Fibroblast of the aortic adventitia (primary cell): Measurements from ENCODE around the gene CTCF. TPM values are rescaled to one million over a fixed set of nuclear protein-coding genes. Genes with fewer than 3 reads are reported as not detected.

Experiments
- DNase-seq: peaks from one replicate; pipeline ENCODE4 v3.0.0-alpha.2; 2010; ENCODE audit warnings: low read depth
- H3K4me3 ChIP-seq: 2 replicates; pipeline ENCODE4 v1.5.1; 2011; ENCODE audit warnings: low read depth, mild to moderate bottlenecking, control low read depth, low read length, moderate library complexity
- total RNA-seq: library from RNA; depleted of rRNA; stranded (reverse); fragments of >200 nt; gene quantifications from 2 replicates; pipeline ENCODE4 v1.2.3, GENCODE V29; 2012; ENCODE audit warnings: low replicate concordance
- TF ChIP-seq, protein P1 (sequence below): IDR thresholded peaks from 2 replicates; pipeline ENCODE4 v1.5.1; 2011; ENCODE audit warnings: mild to moderate bottlenecking, low read length, control low read depth, inconsistent platforms; ENCODE audit not compliant: insufficient read depth

The CTCF gene
- total RNA-seq, 1 donor, result 34.3 TPM

DNA sequence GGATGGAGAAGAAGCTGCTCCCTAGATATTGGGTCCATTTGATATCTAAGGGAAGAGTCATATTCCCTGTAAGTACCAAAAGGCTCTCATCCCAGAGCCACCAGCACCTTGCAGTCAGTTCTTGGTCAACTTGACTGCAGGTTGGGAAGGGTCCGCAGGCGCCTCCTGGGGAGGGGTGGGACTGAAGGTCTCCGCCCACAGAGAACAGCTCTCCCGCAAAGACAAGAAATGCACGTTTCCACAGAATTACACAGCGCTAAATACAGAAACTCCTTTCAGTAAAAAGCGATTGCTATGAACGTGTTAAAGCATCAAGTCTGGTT, 864 bp upstream of the CTCF start:
- peak overlapping the region; percentile 73 for H3K4me3 ChIP-seq
- DNase-seq, result no peak
- TF ChIP-seq, protein P1, sequence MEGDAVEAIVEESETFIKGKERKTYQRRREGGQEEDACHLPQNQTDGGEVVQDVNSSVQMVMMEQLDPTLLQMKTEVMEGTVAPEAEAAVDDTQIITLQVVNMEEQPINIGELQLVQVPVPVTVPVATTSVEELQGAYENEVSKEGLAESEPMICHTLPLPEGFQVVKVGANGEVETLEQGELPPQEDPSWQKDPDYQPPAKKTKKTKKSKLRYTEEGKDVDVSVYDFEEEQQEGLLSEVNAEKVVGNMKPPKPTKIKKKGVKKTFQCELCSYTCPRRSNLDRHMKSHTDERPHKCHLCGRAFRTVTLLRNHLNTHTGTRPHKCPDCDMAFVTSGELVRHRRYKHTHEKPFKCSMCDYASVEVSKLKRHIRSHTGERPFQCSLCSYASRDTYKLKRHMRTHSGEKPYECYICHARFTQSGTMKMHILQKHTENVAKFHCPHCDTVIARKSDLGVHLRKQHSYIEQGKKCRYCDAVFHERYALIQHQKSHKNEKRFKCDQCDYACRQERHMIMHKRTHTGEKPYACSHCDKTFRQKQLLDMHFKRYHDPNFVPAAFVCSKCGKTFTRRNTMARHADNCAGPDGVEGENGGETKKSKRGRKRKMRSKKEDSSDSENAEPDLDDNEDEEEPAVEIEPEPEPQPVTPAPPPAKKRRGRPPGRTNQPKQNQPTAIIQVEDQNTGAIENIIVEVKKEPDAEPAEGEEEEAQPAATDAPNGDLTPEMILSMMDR, result no peak

DNA sequence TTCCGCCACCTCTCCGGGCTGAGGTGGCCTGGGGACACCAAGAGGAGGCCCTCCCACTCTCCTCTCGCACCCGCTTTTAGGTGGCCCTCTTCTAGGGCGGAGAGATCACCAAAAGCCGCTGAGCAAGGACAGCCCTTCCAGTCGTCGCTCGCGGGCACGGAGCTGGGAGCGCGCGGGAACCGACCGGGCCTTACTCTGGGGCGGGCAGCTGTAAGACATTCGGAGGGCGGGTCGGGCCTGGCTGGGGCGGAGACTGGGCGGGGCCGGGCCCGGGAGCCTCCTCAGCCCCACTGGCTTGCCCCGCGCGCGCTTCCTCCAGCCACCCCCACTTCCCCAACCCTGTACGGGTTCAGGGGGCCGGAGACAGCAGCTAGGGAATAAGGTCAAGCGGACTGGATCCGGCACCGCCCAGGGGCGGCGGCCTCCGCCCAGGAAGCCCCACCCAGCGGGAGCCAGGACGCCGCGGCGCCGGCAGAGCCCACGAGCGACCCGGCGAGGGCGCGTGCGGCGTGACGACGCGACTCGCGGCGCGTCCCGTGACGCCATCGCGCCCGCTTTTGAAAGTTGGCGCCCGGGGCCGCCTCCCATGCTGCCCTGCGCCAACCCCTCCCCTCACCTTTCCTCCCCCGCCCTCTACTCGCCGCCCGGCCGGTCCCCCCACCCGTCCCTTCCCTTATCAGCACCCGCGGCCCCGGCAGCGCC, 351 bp upstream of the CTCF start:
- peak overlapping the region; percentile 73 for H3K4me3 ChIP-seq
- TF ChIP-seq, protein P1, result no peak
- peak; percentile 94 for DNase-seq

DNA sequence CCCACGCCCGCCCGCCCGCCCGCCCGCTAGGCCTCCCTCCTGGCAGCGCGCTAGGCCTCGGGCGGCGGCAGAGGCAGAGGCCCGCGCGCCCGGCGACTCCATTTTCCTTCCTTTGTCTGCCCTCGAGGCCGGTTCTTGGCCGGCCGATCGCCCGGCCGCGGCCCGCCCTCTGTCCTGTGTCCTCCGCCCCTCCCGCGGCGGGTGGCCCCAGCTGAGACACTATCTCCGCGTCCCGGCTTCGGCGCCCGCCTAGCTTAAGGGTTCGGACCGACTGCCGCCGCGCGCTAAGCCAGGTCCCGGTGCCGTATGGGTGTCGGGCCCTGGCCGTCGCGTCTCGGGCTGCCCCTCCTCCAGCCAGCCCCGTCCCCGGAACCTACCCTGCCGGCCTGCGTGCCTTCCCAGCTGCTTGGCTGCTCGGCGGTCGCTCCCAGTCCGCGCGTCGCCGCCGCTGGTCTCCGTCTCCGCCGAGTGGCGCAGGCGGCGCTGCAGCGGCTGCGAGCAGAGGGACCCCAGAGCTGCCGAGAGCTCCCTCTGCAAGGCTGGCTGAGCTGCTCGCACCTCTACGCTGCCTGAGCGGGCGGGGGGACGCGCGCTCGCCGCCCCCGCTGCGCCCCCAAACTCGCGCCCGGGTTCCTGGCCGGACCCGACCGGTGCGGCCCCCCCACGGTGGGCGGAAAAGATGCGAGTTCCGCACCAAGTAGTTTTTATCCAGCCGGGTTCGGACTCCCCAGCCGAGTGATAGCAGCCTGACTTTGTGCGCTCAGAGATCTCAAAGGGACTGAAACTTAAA, 787 bp downstream of the CTCF start:
- H3K4me3 ChIP-seq, result peak overlapping the region; percentile 67
- DNase-seq, result peak; percentile 32
- TF ChIP-seq, protein P1, result peak; percentile 12

DNA sequence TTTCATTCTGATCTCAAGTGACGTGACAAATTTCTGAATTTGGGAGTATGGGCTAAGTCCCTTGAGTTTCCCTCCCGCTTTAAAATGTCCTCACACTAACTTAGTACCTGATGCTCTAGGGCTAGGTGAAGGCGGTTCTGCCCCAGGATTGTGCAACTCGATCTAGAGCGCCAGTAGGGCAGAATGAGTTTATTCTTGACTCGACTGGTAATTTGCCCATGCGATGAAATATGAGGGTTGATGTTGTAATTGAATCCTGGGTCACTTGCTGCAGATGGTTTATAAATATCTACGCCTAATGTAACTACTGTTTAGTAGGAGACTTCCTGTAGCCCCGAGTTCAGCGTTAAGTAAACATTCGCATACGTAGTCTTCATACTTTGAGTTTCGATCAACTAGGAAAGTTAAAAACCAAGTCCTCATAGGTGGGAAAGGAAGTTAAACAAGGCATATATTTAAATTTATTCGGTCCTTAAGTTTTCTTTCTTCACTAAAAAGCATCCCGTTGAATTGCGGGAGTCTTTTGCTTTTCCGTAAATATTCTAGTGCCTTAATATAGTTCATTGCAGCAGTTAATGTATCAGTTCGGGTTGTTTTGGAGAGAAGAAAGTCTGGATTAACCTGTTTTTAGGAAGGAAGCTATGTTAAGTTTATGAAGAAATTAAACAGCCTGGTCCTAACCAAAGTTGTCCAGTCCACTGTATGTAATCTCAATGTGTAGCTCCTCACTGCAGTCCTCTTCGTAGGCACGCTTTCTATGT, 1.6 kb downstream of the CTCF start:
- DNase-seq, result peak; percentile 79
- H3K4me3 ChIP-seq, result peak overlapping the region; percentile 67
- TF ChIP-seq, protein P1, result no peak

DNA sequence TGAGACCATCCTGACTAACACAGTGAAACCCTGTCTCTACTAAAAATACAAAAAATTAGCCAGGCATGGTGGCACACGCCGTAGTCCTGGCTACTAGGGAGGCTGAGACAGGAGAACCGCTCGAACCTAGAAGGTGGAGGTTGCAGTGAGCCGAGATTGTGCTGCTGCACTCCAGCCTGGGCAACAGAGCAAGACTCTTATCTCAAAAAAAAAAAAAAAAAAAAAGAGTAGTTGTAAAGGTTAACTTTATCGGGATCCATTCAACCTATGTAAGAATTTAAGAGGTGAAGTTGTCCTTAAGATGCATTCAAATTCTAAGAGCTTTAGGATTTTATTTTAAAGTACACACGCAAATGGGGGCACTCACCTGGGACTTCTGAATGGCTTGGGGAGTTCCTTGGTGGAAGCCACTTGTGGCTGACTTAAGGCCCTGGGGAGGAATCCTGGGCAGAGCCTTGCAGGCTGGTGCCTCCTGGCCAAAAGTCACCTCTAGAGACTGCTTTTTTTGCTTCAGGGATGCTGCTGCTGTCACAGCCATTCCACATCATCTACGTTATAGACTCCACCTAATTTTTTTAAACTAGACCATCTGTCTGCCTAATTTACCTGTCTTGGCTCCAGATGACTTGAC, 3.3 kb downstream of the CTCF start:
- DNase-seq, result no peak
- TF ChIP-seq, protein P1, result no peak
- H3K4me3 ChIP-seq, result no peak overlapping the region

DNA sequence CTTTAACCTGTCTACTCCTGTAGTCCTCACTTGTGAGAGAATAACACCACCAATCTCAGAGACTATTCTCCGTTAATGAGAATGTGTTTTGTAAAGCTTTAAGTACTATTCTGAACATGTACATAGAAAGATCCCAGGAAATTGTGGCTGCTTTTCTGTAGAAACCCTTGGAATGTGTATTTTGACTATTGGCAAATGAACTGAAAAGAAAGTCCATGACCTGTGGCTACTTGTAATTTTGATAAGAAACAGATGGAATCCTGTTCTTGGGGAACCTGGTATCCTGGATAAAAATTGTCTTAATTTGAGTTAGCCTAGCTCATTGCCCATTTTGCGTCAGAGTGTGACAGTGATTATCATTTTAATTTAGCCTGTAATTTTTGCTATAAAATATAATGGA, 9.1 kb downstream of the CTCF start:
- TF ChIP-seq, protein P1, result no peak
- DNase-seq, result peak; percentile 67
- no peak overlapping the region for H3K4me3 ChIP-seq
